CD1c-positive myeloid dendritic cell (primary cell): ENCODE measurements around the gene SYNM.
"Not testable (repeated sequence)": the region's sequence is repeated elsewhere in the genome, so short reads cannot be mapped to it uniquely, and the experiment has no call there.

Experiments
- DNase-seq: peaks from one replicate; pipeline ENCODE4 v3.0.0-alpha.2; 2016; ENCODE audit errors: extremely low spot score

SYNM gene

GRCh38 chr15:99105514-99106341, 848 bp downstream of the SYNM start:
- peak; percentile 34 for DNase-seq

DNA sequence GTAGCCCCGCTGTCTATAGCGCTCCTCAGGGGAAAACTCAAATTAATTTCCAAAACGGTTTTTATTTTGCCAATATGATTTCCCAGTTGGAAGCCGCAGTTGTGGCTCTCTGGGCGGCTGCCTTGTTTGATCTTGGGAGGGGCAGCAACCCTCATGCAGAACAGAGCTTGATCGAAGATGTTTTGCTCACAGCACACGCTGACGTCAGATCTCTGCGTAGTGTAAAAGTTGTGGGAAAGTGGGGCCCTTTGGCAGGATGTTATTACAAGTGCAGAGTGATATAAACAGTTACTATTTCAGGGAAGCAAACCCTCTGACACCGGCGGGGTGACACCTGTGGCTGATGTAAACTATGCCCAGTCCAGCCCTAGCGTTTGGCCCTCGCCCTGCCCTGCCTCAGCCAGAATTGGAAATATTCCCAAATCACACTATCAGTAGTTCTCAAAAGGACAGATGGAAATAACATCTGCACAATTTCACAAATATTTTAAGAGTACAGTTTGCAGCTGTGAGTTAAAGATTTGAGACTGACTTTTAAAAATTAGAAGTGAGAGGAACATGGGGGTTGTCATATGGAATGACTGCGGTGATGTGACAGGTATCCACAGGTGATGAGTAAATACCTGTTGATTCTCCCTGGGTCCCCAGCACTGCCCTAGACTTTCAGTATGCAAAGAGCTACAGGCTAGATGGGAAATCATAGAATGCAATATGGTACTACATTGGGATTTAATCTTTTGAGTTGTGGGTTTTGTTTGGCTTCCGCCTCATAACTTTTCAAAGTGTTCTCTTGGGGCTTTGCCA, 1.7 kb downstream of the SYNM start:
- no peak for DNase-seq

- DNase-seq: no peak
Observed at GRCh38 chr15:99108993-99109392, 4.1 kb downstream of the SYNM start.

DNA sequence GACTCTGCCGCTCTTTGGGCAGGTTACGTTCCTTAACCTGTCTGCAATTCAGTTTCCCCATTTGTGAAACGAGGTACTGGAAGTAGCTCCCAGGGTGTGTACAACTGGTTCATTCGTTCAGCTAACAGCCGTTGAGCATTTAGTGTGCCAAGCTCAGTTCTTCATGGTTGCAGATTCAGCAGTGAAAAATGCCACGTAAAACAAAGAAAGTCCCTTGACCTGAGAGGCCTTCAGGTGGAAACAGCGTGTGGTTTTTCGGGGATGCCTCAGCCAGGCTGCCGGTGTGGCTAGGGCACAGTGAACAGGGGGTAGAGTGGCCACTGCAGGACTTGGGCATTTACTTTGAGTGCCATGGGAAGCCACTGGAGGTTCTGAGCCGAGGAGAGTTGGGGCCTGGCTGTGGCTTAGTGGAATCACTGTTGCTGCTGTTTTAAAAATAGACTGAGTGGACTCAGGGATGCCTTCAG, 4.7 kb downstream of the SYNM start:
- no peak for DNase-seq

DNA sequence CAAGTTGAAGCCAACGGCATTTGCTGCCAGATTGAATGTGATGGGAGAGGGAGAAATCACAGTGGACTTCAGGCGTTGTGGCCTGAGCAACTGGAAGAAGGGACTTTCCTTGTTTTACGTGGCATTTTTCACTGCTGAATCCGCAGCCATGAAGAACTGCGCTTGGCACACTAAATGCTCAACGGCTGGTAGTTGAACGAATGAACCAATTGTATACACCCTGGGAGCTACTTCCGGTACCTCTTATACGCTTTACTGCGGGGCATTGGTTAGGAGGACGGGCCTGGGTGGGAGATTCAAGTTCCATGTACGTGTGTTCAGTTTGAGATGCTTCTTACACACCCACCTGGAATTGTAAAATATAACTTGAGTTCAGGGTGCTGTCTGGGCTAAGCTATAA, 5.2 kb downstream of the SYNM start:
- DNase-seq: no peak

GRCh38 chr15:99110581-99111320, 5.9 kb downstream of the SYNM start:
- no peak for DNase-seq

GRCh38 chr15:99111641-99112040, 6.8 kb downstream of the SYNM start:
- DNase-seq: not testable (repeated sequence)

GRCh38 chr15:99113547-99114271, 8.8 kb downstream of the SYNM start:
- no peak for DNase-seq

GRCh38 chr15:99114511-99115299, 9.8 kb downstream of the SYNM start:
- DNase-seq: no peak

GRCh38 chr15:99115300-99116215, 10.7 kb downstream of the SYNM start:
- DNase-seq: no peak

- no peak for DNase-seq
Observed at GRCh38 chr15:99117111-99117510, 12.2 kb downstream of the SYNM start.

GRCh38 chr15:99117563-99118257, 12.8 kb downstream of the SYNM start:
- DNase-seq: no peak

- no peak for DNase-seq
Observed at GRCh38 chr15:99118258-99118632, 13.4 kb downstream of the SYNM start.

DNA sequence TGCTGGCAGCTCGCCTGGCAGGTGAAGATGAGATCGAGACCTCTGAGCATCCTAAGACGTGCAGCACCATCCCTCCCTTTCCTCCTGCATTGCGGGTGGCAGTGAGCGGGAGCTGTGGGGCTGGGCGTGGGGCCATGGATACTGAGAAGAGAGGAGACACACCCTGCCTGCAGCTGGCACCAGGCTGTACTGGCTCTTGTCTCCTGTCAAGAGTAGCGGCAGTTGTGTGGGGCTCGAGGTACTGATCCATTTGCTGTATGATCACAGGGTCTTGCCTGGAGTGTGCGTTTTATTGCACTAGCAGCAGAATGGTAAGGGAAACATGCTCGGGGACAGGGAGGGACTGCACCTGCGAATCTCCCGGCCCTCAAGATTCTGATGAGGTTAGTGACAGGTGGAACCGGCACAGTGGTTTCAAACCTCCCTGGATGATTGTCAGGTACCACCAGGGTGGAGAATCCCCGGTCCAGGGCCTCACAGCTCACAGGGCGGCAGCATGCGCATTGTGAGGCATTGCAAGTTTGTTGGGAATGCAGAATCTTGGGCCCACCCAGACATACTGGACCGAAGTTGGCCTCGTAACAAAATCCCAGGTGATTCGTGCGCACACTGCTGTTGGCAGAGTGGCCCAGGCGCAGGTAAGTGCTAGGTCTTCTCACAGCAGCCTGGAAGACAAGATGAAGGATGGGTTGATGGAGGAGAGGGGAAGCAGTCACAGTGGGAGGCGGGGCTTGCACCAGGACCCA, 14.1 kb downstream of the SYNM start:
- no peak for DNase-seq

DNA sequence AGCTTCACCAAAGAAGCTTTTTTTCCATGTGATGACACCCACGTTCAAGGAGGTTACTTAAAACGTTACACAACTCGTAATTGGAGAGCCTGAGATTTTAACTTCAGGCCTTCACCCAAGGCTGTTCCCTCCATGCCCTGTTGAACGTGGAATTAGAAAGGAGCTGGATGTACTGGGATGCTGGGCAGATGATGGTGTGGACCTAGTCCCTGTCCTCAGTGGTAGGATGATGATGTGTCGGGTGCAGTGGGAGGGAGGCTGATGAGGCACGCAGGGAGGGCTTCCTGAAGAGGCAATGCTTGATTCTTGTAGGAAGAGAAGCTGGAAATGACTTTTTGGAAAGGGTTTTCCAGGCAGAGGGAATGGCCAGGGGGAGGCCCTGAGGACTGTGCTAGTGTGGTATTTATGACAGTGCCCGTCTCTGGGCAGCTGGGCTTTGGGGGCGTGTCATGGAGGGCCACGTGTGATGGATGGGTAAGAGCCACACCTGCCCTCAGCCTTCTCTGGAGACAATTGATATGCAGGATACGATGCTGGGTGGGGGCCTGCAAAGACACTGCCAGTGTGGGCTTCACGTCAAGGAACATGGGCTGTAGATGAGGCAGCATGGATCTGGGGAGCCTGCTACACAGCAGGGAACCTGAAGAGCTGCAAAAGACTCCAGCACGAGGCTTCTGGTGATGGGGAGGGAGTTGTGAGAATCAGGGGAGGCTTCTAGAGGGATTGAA, 15.3 kb downstream of the SYNM start:
- DNase-seq: no peak

- DNase-seq: no peak
Observed at GRCh38 chr15:99121207-99121606, 16.3 kb downstream of the SYNM start.

GRCh38 chr15:99121691-99122410, 17.0 kb downstream of the SYNM start:
- no peak for DNase-seq
